GM19099 (cell line): ENCODE results near the gene CREM.

Experiments
- POLR2A ChIP-seq: IDR thresholded peaks from 3 replicates; pipeline ENCODE4 v1.6.1; 2011; ENCODE audit warnings: low read depth; ENCODE audit not compliant: insufficient read length; ENCODE audit errors: extremely low read depth

Gene CREM

DNA sequence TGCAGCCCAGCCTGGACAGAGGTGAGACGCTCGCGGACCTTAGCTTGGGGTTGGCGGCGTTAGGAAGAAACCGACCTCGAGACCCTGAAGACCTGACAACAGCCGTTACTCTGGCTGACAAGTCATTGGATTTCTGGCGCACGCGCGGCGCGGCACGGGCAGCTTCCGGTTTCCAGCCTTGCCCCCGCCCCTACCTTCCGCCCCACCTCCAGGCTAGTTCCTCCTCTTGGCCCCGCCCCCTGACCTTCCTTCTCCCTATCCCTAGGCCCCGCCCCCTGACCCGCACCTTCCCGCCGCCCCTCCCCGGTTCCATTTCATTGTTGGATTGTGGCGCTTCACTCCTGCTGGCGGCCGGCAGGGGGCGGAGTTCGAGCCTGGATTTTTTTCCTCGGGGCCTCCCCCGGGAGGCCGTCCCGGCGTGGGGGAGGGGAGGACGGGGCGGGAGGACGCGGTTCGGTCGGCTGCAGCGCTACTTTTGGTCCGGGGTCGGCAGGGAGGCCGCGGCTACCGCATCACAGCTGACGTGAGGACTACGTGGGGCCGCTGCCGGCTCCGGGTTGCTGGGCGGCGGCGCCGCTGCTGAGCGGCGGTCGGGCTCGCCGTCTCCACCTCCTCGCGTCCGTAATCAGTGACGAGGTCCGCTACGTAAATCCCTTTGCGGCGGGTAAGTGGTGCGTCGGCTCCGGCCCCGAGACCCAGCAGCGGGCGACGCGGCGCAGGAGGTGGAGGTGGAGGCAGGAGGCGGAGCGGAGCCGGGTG lies at the start of gene CREM:
Gene CREM, plus strand, starts transcription at position 317 of the 759 bp plus-strand sequence. CDS start 10,990 bp downstream, outside the sequence.
- TF ChIP-seq POLR2A, result peak; percentile 99

DNA sequence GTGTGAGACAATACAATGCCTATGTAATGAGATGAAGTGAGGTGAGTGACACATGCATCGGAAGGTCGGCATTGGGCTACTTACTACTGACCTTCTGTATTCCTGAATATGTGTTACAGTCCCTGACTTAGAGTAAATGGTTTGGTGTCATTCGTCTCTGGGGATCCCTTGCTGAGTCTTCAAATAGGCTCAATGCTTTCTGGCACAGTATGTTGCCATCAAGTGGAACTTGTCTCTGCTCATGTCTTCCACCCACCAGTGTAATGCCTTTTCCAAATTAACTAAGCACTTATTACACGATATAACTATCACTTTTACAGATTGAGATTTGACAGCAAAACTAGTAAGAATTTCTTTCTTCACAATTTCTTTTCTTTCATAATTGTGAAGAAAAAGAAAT lies 47.4 kb upstream of the CREM start:
- no peak for TF ChIP-seq POLR2A

DNA sequence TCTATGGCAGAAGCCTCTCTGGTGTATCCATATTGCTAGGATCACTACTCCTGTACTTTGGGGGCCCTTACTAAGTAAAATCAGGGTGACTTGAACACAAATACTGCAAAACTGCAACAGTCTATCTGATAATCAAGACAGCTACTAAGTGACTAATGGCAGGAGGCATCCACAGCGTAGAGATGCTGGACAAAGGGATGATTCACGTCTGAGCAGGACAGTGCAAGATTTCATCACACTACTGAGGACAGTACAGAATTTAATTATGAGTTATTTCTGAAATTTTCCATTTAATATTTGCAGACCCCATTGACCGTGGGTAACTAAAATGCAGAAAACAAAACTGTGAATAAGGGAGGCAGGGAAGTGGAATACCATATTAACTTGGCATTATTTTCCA lies 46.9 kb upstream of the CREM start:
- no peak for TF ChIP-seq POLR2A

DNA sequence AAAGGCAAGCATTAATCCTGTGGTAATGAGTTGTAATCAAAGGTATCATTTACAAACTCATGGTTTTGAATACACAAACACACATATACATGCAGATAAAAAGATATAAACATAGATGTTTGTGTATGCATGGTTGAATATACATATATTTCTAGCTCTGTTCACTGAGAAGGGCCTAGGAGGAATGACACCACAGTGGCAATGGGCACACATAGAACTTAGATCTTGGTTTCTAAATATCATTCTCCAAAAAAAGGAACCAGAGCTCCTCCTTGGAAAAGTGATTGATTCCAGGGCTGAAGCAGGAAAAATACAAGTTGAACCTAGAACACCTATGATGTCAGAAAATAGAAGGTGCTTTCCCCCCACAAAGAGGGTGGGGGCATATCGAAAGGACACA lies 43.4 kb upstream of the CREM start:
- no peak for TF ChIP-seq POLR2A

DNA sequence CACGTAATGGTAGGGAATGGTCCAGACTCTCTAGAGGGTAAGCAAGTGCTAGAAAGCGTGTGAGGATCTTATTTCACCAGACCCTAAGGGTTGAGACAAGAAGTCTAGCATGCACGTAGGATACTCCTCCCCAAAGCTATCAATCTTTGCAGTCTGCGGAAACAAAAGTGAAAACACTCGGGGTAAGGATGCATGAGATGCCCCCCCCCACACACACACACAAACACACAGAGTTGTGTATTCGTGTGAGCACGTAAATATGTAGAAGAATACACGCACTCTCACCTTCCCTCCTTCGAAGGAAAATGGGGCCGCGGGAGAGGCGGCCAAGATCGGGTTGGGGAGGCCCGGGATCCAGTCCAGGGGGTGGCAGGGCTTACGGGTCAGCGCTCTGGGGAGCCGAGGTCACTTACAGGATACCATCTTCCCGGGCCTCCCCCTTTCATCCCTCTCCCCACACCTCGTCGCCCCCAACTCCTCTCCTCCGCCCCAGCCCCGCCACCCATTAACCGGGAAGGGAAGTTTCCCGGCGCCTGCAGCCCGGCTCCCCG lies 37.0 kb upstream of the CREM start:
- TF ChIP-seq POLR2A, result no peak

DNA sequence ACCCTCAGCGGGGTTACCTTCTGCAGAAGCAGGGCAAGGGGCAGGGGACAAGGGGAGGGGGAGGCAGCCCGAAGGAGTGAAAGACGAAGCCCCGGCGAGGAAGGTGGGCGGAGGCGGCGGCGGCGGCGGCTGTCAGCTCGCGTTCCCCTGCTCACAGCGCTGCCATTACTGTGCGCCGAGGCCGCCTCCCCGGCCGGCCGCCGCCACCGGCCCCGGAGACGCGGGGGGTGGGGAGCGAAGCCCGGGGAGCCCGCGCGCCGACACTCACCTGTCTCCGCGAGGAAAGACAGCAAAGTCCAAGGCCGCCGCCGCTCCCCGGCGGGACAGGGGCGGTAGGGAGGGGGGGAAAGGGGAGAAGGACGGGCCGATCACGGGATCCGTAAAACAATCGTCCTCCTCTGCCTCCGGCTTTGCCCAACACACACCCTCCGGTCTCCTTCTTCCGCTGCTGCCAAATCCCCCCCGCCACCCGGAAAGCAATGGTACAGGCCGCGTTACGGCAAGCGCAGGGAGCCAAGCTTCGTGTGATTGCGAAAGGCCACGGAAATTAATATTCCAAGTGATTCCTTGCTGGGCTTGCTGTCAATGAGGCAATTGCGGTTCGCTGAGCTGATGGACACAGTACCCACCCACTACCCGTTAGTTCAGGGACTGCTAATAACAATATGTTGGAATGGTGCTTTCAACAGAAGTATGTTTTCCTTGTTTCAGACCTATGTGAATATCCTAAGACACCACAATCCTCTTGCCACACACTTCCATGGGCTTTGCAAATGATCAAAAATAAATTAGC lies 36.3 kb upstream of the CREM start, which contains the start of gene CUL2:
Gene CUL2, minus strand, starts transcription at position 180 of the 793 bp plus-strand sequence. CDS start 19,024 bp downstream, outside the sequence.
- TF ChIP-seq POLR2A, result peak; percentile 43

DNA sequence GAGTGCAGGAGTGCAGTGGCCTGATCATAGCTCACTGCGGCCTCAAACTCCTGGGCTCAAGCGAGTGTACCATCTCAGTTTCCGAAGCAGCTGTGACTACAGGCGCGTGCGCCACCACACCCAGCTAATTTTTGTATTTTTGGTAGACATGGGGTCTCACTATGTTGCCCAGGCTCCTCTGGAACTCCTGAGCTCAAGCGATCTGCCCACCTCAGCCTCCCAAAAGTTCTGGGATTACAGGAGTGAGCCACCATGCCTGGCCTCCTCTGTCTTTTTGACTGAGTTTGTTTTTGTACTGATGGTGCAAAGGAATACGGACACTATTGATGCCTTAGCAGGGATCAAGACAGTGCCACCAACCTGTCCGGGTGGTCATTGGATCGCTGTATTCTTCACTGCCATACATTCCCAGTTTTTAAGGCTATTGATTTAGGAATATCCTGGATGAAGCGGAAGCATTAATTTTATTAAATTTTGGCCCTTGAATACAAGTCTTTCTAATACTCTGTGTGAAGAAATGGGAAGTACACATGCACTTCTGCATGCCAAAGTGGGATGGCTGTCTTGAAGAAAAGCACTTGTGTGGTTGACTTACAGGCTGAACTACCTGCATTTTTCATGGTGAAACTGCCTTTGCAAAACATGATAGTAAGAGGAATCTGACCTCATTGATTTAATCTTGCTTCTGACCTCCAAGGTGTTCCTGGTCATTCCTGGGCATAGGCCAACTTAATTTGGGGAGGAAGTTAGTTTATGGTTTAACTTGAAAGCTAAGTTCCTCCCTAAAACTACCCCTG lies 34.5 kb upstream of the CREM start:
- TF ChIP-seq POLR2A, result no peak

DNA sequence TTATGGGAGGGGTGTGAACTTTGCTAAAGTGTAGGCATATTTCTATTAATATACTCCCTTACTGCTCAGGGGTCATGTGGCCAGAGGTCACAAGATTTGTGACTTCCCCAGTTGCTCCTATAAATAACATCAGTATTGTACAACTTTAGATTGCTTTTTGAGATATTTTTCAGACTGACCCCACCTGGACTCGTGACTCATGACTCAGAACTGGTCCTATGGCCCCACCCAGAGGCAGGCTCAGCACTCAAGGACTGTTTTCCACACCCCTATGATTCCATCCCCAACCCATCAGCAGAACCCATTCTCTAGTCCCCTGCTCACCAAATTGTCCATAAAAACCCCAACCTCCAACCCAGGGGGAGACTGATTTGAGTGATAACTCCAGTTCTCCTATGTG lies 33.8 kb upstream of the CREM start:
- no peak for TF ChIP-seq POLR2A

DNA sequence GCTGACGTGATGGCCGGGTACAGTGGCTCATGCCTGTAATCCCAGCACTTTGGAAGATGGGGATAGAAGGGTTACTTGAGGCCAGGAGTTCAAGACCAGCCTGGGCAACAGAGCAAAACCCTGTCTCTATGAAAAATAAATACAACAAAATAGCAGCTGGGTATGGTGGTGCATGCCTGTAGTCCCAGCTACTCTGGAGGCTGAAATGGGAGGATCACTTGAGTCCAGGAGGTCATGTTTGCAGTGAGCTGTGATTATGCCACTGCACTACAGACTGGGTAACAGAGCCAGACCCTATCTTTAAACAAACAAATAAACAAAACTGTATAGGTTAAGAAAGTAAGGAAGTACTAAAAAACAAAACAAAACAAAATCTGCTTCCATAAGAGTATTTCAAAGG lies 30.3 kb upstream of the CREM start:
- TF ChIP-seq POLR2A, result no peak

DNA sequence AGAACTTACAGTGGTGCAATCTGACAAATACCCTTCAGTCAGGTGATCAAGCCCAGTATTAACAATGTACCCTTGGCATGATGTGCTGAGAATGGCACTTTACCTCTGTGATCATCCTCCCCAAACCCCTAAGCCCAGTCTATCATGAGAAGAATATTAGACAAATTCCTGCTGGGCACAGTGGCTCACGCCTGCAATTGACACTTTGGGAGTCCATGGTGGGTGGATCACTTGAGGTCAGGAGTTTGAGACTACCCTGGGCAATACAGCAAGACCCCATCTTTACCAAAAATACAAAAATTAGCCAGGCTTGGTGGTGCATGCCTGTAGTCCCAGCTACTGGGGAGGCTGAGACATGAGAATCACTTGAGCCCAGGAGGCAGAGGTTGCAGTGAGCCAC lies 29.1 kb upstream of the CREM start:
- no peak for TF ChIP-seq POLR2A

DNA sequence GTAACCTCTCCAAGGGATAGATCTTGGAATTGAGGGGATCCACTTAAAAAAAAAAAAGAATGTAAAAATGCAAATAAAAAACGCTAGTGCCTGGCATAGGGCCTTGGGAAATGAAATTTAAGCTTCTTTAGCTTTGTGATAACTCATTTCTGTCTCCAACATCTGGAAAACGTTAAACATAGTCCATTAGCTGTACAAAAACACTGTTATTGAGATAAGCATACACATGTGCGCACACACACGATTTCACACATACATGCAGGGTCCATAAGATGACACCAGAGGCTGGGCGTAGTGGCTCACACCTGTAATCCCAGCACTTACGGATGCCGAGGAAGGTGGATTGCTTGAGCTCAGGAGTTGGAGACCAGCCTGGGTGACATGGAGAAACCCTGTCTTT lies 22.8 kb upstream of the CREM start:
- TF ChIP-seq POLR2A, result no peak

DNA sequence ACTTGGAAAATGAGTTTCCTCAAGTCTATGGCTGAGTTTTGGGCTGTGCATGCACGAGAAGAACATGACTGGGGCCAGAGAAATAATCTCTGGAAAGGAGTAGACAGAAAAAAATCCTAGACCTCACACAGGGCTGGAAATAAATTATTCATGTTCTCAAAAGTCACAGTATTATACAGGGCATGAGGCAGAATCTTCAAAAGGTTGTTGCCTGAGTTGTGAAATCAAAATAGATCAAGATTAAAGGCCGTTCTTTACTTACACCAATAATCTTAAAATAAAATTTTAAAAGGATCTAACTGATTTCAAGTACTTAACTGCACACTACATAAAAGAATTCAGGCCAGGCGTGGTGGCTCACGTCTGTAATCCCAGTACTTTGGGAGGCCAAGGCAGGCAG lies 14.1 kb upstream of the CREM start:
- no peak for TF ChIP-seq POLR2A

DNA sequence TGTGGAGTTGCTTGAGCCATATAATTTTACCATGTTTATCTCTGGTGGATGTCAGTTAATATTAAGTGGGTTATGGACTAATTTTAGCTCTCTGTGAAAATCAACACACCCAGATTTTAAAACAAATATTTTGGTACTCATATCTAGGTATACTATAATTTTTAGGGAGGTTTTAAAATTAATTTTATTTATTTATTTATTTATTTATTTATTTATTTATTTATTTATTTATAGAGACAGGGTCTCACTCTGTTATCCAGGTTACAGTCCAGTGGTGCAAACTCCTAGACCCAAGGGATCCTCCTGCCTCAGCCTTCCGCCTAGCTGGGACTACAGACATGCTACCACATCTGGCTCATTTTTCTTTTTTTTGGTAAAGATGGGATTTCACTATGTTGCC lies 7.3 kb upstream of the CREM start:
- TF ChIP-seq POLR2A, result no peak

DNA sequence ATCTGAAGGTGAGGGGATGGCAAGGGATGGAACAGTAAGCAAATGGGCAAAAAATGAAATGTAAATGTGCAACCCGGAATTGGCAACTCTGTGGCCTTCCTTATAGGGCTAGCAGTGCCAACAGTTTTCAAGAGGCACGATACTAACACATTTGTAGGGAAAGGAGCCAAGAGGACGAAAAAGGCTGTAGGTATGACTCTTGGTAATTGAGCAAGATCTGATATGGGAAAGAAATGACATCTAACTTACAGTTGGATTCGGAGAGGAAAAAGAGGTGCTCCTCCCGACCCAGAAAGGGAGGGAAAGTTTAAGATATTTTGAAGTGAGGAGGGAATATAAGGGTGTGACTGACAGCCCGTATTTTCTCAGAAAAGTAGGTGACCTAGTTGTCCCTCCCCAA lies 2.1 kb upstream of the CREM start:
- no peak for TF ChIP-seq POLR2A

DNA sequence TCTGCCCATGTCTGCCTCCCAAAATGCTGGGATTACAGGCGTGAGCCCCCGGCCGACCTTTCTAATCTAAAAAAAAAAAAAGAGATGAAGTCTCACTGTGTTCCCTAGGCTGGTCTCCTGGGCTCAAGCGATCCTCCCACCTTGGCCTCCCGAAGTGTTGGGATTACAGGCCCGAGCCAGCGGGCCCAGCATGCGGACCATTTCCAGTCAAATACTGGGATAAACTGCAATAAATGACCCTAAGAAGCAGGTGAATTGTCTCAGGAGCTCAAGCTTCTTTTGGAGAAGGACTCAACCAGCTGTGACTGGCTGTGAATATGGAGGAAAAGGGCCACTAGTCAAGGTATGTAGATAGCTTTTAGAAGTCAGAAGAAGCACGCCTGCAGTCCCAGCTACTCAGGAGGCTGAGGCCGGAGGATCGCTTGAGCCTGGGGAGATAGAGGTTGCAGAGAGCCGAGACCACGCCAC lies 550 bp upstream of the CREM start:
- no peak for TF ChIP-seq POLR2A
